ENCODE measurements around the gene ZNF888.
"Not testable (repeated sequence)": the region's sequence is repeated elsewhere in the genome, so short reads cannot be mapped to it uniquely, and the experiment has no call there.

Gene ZNF888

DNA sequence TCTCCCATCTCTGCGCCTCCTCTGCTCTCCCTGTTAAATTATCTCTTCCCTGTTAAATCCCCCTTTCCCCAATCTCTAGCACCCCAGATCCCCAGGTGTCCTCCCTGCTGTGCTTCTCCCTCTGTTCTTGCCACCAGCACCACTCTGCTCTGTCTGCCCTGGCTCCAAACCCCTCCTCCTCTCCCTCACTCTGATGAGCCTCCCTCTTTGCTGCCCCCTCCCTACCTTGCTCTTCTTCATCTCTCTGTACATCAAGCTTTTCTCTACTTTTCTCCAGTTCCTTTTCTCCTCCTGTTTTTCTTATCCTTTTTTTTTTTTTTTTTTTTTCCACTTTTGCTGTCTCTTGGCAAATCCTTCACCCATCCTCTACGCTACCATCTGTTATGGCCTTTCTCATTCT, 18.3 kb upstream of the ZNF888 start:
- DNase-seq: not testable (repeated sequence)

DNA sequence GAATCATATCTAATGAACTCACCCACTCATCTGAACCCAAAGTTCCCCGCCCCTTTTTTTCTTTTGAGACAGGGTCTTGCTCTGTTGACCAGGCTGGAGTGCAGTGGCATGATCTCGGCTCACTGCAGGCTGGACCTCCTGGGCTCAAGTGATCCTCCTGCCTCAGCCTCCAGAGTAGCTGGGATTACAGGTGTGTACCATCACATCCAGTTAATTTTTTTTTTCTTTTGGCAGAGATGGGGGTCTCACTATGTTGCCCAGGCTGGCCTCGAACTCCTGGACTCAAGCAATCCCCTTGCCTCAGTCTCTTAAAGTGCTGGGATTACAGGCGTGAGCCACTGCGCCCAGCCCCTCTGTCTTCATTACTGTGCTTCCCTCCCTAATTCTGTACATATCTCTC, 17.7 kb upstream of the ZNF888 start:
- DNase-seq: not testable (repeated sequence)

DNA sequence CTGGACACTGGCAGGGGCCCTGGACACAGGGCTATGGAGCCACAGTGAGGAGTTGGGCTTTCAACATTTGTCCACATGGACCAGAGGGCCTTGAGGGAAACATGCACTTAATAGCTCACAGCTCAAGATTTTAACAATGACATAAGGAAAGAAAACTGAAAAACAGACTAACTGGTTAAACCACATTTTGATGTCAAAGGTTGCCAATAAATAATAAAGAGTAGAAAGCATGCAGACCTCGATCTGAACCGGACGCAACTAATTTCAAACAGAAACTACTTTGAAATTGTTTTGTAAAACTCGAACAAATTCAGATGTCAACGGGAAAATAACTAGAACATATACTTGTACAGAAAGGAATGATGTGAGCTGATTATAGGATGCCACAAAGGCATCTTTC, 15.5 kb upstream of the ZNF888 start:
- no peak for DNase-seq

DNA sequence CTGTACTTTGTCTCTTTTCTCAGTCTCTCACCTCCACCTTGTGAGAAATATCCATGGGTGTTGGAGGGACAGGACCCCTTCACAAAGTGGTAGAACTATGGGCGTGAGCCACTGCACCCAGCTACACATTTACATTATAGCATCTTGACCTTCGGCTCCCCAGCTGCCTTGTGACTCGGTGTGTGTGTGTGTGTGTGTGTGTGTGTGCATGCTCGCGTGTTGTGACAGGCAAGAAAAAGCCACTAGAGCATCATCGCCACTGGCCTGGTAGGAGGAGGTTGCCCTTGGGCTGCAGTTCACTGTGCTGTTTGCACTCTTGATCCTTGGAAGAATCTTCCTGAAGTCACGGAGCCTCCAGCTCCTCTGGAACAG, 13.7 kb upstream of the ZNF888 start:
- no peak for DNase-seq

DNA sequence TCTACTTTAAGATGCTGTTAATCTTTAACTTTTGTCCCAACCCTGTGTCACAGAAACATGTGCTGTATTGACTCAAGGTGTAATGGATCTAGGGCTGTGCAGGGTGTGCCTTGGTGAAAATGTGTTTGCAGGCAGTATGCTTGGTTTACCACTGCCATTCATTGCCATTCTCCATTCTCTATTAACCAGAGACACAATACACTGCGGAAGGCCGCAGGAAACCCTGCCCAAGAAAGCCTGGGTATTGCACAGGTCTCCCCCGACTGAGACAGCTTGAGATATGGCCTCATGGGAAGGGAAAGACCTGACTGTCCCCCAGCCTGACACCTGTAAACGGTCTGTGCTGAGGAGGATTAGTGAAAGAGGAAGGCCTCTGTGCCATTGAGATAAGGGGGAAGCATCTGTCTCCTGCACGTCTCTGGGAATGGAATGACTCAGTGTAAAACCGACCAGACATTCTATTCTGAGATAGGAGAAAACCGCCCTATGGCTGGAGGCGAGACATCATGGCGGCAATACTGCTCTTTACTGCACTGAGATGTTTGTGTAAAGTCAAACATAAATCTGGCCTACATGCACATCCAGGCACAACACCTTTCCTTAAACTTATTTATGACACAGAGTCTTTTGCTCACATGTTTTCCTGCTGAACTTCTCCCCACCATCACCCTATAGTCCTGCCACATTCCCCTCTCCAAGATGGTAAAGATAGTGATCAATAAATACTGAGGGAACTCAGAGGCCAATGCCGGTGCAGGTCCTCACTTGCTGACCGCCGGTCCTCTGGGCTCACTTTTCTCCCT, 13.1 kb upstream of the ZNF888 start:
- no peak for DNase-seq

DNA sequence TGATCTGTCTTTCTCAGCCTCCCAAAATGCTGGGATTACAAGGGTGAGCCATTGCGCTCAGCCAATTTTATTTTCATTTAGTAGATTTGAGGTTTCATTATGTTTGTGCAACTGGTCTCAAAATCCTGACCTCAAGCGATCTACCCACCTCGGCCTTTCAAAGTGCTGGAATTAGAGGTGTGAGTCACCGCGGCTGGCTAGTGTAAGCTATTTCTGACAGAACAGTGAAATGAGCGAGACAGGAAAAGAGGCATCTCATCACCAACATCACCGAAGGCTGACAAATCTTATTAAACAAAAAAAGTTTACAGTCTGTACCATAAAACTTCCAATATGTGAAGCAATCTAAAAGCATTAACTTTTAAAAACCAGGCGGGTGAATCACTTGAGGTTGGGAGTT, 12.2 kb upstream of the ZNF888 start:
- DNase-seq: no peak

DNA sequence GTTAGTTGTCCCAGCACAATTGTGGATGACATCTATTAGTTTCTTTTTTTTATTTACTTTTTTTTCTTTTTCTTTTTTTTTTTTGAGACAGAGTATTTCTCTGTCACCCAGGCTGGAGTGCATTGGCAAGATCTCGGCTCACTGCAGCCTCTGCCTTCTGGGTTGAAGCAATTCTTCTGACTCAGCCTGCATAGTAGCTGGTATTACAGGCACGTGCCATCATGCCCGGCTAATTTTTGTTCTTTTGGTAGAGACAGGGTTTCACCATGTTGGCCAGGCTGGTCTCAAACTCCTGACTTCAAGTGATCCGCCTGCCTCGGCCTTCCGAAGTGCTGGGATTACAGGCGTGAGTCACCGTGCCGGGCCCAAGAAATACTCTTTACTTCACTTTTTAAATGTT, 1.4 kb upstream of the ZNF888 start:
- DNase-seq: not testable (repeated sequence)

DNA sequence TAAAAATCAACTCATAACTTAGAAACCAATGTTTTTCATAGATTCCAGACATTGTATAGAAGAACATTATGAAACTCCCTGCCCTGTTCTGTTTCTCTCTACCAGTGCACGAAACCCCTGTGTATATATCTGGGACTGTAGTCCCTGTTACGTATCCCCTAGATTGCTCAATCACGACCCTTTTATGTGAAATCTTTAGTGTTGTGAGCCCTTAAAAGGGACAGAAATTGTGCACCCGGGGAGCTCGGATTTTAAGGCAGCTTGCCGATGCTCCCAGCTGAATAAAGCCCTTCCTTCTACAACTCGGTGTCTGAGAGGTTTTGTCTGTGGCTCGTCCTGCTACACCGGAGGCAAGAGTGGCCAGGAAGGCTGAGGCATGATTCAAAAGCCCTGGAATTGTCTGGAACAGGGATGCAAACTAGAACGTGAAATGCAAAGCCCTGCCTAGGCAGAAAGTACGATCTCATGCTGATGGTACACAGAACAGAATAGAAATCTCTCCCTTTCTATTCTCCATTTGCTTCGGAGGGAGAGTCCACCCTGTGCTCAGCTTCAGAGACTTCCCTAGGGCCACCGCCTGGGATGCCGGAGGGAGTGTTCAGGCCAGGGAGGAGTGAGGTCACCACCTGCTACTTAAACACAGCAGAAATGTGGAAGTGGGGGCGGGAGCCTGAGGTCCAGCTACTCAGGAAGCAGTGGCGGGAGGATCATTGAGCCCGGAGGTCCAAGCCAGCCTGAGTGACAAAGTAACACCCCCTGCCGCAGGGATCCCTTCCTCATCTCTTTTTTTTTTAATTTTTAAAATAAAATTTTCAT, 758 bp upstream of the ZNF888 start:
- no peak for DNase-seq

DNA sequence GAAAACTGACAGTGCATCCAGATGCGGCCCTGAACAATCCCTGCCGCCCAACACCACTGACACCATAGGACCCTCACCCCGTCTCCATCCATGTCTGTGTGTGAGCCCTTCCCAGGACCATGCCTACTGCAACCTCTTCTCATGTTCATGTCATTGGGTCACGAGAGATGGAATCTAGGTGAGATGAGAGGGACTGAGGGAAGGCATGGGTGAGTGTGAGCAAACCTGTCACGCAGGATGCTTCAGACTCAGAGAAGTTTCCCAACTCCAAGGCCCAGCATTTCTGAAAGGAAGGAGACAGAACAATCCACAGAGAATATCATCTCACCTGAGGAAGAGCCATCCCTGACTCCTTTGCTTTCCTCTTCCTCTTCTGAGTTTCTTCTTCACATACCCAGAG, 5.7 kb downstream of the ZNF888 start:
- DNase-seq: no peak

DNA sequence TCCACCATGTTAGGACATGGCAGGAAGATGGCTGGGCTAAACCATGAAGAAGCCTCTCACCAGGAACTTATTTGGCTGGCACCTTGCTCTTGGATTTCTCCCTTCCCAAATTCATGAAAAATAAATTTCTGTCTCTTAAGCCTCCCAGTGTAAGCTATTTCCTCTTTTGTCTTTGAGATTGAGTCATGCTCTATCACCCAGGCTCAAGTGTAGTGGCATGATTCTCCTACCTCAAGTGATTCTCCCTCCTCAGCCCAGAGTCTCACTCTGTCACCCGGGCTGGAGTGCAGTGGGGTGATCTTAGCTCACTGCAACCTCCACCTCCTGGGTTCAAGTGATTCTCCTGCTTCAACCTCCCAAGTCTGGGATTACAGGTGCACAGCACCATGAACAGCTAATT, 12.6 kb downstream of the ZNF888 start:
- no peak for DNase-seq

DNA sequence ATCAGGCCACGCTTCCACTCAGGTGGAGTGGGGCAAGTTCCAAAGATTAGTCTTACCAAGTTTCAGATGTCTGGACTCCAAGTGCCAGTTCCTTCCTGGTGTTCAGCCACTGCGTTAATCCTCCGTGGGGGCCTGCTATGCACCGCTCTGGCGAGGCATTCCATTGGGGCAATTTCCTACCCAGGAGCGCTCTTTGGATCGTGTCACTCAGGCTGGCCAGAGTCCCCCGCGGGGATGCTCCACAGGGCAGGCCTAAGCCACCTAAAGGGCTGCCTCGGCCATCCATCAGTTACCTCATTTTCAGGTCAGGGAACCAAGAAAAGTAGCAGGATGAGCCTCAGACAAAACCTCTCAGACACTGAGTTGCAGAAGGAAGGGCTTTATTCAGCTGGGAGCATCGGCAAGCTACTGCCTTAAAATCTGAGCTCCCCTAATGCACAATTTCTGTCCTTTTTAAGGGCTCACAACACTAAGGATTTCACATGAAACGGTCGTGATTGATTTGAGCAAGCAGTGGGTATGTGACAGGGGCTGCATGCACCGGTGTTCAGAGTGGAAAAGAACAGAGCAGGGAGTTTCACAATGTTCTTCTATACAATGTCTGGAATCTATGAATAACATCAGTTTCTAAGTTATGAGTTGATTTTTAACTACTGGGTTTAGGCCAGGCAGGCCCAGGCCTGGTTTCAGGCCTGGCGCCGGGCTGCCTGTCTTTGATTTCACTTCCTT, 19.0 kb downstream of the ZNF888 start:
- DNase-seq: not testable (repeated sequence)

DNA sequence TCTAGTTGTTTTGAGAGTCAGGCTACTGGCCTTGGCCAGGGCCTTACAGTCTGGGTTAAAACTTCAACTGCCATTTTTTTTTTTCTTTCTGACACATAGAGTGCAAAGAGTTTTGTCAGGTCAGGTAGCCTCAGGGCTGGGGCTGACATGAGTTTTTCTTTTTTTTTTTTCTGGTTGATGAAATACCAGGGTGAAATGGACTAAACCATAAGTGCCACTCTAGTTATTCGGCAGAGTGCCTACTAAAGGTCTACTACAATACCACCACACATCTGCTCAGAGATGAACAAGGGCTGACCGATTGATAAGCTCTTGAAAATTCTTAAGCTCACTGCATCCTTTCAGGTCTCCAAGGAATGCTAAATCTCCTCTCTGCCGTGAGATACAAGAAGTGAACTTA, 21.4 kb downstream of the ZNF888 start:
- DNase-seq: no peak

DNA sequence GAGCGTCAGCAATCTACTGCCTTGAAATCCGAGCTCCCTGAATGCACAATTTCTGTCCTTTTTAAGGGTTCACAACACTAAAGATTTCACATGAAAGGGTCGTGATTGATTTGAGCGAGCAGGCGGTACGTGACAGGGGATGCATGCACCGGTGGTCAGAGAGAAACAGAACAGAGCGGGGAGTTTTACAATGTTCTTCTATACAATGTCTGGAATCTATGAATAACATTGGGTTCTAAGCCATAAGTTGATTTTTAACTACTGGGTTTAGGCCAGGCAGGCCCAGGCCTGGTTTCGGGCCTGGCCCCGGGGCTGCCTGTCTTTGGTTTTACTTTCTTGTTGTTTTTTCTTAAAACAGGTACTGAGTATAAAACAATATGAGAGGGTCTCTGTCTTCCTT, 24.6 kb downstream of the ZNF888 start:
- not testable (repeated sequence) for DNase-seq

DNA sequence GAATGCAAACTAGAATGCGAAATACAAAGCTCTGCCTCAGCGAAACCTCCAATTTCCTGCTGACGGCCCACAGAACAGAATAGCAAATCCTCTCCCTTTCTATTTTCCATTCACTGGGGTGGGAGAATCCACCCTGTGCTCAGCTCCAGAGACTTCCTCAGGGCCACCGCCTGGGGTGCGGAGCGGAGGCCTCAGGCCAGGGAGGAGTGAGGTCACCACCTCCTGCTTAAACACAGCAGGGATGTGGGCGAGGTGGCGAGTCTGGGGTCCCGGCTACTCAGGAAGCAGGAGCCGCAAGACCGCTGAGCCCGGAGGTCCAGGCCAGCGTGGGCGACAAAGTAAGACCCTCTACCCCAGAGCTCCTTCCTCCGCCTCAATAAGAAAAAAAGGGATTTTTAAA, 25.1 kb downstream of the ZNF888 start:
- DNase-seq: no peak

DNA sequence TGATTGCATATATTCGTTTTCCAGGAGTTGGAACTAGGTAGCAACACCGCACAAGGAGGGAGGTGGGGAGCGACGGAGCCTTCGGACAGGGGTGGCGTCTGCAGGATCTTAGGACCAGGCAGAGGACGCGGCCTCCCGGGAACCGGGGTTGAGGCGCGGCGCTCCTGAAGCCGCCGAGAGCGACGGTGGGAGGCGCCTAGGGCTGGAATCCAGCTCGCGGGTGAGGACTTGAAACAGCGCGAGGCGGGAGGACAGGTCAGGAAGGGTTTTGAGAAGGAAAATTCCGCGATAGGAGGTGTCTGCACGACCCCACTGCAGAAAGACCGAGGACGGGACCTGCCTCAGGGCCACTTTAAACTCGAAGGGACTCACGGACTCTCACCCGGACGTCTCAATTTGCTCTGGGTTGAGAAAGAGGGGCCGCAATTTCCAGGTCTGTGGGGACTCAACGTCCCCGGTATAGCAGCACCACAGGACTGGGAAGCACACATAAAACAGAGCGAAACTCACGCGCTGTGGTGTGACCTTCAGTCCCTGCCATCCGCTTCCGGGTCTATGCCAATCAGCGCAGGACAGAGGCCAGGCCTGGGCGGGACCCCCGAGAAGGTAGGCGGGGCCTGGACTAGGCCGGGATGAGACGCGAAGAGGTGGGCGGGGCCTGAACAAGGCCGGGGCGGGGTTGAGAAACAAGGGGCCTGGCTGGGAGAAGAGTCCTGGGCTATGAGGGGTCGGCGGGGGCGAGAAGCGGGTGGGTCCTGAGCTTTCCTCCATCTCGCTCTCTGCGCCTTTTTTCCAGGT, 25.9 kb downstream of the ZNF888 start, which contains the start of gene ZNF320:
TSS of gene ZNF320 (minus strand) at position 498 of the 798 bp plus-strand sequence. CDS start 7,380 bp downstream, outside the sequence.
- DNase-seq: peak; percentile 89 to 97 (median 95)

DNA sequence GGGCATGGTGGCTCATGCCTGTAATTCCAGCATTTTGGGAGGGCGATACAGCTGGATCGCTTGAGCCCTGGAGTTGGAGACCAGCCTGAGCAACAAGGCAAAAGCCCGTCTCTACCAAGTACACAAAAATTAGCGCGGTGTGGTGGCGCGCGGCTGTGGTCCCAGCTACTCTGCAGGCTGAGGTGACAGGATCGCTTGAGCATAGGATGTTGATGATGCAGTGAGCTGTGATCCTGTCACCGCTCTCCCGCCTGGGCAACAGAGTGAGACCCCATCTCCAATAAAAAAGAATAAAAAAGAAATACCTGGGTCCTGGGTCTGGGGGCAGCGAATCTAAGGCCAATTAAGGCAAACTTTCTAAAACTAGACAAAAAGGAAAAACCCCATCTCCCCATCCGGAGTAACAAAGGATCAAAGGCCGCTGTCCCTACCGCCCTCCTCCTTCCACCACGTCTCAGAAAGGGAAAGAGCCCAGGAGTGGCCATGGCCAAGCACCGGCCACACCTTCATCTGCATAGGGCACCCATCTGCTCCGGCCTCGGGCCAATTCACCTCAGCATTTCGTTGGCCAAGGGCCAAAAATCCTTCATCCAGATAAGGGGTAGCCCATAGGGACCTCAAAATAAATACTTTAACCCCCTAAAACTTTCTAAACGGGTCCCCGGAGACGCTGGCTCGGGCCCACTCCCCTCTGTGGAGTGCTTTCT, 26.6 kb downstream of the ZNF888 start:
- peak; percentile 44 to 71 (median 52) for DNase-seq

DNA sequence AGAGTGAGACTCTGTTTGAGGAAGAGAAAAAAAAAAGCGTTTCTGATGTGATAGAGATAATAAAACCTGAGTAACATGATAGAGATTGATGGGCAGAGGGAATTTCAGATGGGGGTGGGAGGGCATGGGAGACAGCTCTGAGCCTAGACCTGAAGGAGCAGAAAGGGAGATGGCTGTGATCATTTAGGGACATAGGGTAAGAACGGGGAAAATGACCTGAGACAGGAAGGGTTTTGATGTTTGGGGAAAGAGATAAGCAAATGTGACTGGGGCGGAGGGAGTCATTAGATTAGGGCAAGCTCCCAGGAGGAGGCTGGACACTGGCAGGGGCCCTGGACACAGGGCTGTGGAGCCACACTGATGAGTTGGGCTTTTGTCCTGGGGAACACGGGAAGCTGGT, 31.9 kb downstream of the ZNF888 start:
- DNase-seq: no peak

DNA sequence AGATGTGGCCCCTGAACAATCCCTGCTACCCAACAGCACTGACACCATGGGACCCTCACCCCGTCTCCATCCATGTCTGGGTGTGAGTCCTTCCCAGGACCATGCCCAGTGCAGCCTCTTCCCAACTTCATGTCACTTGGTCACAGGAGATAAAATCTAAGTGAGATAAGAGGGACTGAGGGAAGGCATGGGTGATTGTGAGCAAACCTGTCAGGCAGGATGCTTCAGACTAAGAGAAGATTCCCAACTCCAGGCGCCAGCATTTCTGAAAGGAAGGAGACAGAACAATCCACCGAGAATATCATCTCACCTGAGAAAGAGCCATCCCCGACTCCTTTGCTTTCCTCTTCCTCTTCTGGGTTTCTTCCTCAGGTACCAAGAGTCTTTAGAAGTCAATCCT, 33.3 kb downstream of the ZNF888 start:
- no peak for DNase-seq

DNA sequence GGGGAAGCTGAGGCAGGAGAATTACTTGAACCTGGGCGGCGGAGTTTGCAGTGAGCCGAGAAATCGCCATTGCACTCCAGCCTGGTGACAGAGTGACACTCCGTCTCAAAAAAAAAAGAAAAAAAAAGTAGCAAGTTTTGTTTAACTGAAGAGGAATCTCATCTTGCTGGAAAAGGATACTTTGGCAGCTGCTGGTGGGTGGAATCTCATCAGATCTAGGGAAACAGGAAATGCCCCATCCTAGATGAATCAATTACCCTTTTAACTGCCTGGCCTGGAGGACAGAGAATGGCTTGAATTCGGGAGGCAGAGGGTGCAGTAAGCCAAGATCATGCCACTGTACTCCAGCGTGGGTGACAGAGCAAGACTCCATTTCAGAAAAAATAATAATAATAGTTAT, 34.2 kb downstream of the ZNF888 start:
- no peak for DNase-seq

DNA sequence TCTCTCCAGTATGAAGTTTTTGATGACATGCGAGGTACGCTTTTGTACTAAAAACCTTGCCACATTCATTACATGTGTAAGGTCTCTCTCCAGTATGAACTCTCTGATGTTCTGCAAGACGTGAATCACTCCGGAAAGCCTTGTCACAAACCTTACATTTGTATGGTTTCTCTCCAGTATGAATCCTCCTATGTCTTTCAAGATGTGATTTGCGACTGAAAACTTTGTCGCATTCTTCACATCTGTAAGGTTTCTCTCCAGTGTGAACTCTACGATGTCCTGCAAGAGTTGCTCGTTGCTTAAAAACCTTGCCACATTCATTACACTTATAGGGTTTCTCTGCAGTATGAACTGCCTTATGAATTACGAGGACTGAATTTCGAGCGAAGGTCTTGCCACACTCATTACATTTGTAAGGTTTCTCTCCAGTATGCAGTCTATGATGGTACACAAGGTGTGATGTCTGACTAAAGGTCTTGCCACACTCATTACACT, 42.3 kb downstream of the ZNF888 start:
- DNase-seq: no peak

DNA sequence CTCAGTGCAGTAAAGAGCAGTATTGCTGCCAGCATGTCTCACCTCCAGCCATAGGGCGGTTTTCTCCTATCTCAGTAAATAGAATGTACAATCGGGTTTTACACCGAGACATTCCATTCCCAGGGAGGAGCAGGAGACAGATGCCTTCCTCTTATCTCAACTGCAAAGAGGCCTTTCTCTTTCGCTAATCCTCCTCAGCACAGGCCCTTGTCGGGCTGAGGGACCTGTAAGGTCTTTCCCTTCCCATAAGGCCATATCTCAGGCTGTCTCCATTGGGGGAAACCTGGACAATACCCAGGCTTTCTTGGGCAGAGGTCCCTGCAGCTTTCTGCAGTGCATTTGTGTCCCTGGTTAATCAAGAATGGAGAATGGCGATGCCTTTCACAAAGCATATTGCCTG, 50.2 kb downstream of the ZNF888 start:
- DNase-seq: not testable (repeated sequence)

DNA sequence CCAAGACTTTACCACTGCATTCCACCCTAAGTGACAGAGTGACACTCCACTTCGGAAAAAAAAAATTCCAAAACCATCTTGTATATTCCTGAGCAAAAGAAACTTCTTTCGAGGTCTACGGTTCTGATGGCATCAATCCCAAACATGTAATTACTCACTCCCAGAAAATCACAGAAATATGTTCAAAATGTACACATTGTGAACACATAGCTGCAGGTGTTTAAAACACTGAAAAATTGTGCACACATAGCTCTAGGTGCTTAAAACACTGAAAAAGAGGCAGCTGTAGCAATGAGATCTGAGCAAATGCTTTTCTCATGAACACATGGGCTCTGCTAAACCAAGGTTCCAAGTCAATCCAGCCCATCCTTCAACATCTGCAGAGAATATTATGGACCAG, 51.8 kb downstream of the ZNF888 start:
- no peak for DNase-seq
